ENCODE data around the gene RENBP.
"Not testable (repeated sequence)": the region's sequence is repeated elsewhere in the genome, so short reads cannot be mapped to it uniquely, and the experiment has no call there.

GRCh38 chrX:153980394-153980793 is 36.0 kb upstream of the RENBP start:
- TF ChIP-seq CTCF (IDR thresholded peaks at IDR 0.05 in 4 of 5, conservative IDR thresholded peaks at IDR 0.05 in 1 of 5); POLR2A (IDR thresholded peaks at IDR 0.05): not testable (repeated sequence)
